Mucosa of descending colon (tissue), 3 donors: ENCODE results near the gene ARHGAP10. TPM values are rescaled to one million over a fixed set of nuclear protein-coding genes. Genes with fewer than 3 reads are reported as not detected.
A peak's percentile ranks its signal among the peaks of the same experiment; 100 is the strongest.

Experiments used
- ATAC-seq: fragments of 200-7000 bp; cut with Tn5 transposase; one replicate; pipeline ENCODE4 v1.9.1; 2020; ENCODE audit warnings: mild to moderate bottlenecking, moderate library complexity
- DNase-seq, 3 donors: peaks; one replicate each; pipeline ENCODE4 v3.0.0-alpha.2; 2020
- H3K36me3 ChIP-seq: fragments of 200-600 bp; one replicate; pipeline ENCODE4 v1.8.0; 2021; ENCODE audit warnings: low read depth, mild to moderate bottlenecking
- H3K4me1 ChIP-seq: fragments of 200-600 bp; one replicate; pipeline ENCODE4 v1.8.0; 2021; ENCODE audit warnings: low read depth, mild to moderate bottlenecking
- H3K4me3 ChIP-seq: fragments of 200-600 bp; one replicate; pipeline ENCODE4 v1.8.0; 2021; ENCODE audit warnings: mild to moderate bottlenecking
- H3K9me3 ChIP-seq: fragments of 200-600 bp; one replicate; pipeline ENCODE4 v1.8.0; 2021; ENCODE audit warnings: mild to moderate bottlenecking
- CTCF ChIP-seq: fragments of 200-600 bp; IDR thresholded peaks from one replicate; pipeline ENCODE4 v1.8.0; 2022; ENCODE audit warnings: antibody characterized with exemption, mild to moderate bottlenecking
- intact Hi-C, 2 donors: fragments of 100-400 bp; cut with DNase I in 1 of 2; cut with micrococcal nuclease in 1 of 2; formaldehyde crosslinking; loops; one replicate each; pipeline versions ENCODE4 v1.11.0 to v1.11.1; 2022; cut with DNase I, micrococcal nuclease
- total RNA-seq, 3 donors: library from RNA; stranded (reverse); fragmentation: NEBNext Ultra II Directional in 2 of 3; extraction: Animal tissue kit (Norgen Biotek cat#: 25700) in 2 of 3; gene quantifications; one replicate each; pipeline versions ENCODE4 v1.2.1 to v1.2.4, GENCODE V29; 2021 to 2023
- donor health status: DM: no; HTN: no; CAD: no; lungs with moderate emphysema.
- donor health status: DM: no; HTN: no; CAD: no.
- donor health status: DM: no; HTN: yes; CAD: no.

The ARHGAP10 gene
- total RNA-seq, 3 donors from 2014 or later: 3.0 to 66.6 (median 8.1) TPM

- DNase-seq (no peak), ATAC-seq (no peak)
- Histone ChIP-seq H3K4me1 (peaks cover 5% of the 10 kb centered on the region), H3K36me3 (no peaks in the 10 kb centered on the region), H3K9me3 (no peaks in the 10 kb centered on the region), H3K4me3 (no peak overlapping the region)
- intact Hi-C loops: no loop called here
- TF ChIP-seq CTCF: no peak
These were observed 321.6 kb downstream of the ARHGAP10 start for GRCh38 chr4:148053298-148054003.

- peak in 1 of 3 donors; percentile 41 for DNase-seq
These were observed 322.4 kb downstream of the ARHGAP10 start for GRCh38 chr4:148054275-148054674.

GRCh38 chr4:148055844-148056243 lies 324.0 kb downstream of the ARHGAP10 start:
- peaks cover 5% of the 10 kb centered on the region for H3K4me1 ChIP-seq
- H3K4me3 ChIP-seq: no peak overlapping the region
- no peaks in the 10 kb centered on the region for H3K36me3 ChIP-seq
- intact Hi-C loops: no loop called here
- TF ChIP-seq CTCF: no peak
- no peaks in the 10 kb centered on the region for H3K9me3 ChIP-seq
- DNase-seq (no peak), ATAC-seq (no peak)

More at GRCh38 chr4:148054275-148054674, 322.4 kb downstream of the ARHGAP10 start:
- ATAC-seq: peak; percentile 70
- Histone ChIP-seq H3K4me1 (peaks cover 5% of the 10 kb centered on the region), H3K9me3 (no peaks in the 10 kb centered on the region), H3K4me3 (no peak overlapping the region), H3K36me3 (no peaks in the 10 kb centered on the region)
- TF ChIP-seq CTCF: no peak
- intact Hi-C loops: no loop called here

- DNase-seq: peak in 2 of 3 donors; percentile 50 to 67
- peaks cover 5% of the 10 kb centered on the region for H3K4me1 ChIP-seq
- H3K36me3 ChIP-seq: no peaks in the 10 kb centered on the region
- no peak overlapping the region for H3K4me3 ChIP-seq
- intact Hi-C loops: no loop called here
- TF ChIP-seq CTCF: no peak
- peak; percentile 62 for ATAC-seq
- no peaks in the 10 kb centered on the region for H3K9me3 ChIP-seq
These were observed 325.0 kb downstream of the ARHGAP10 start for GRCh38 chr4:148056879-148057278.

- Histone ChIP-seq H3K36me3 (no peaks in the 10 kb centered on the region), H3K4me1 (peaks cover 5% of the 10 kb centered on the region), H3K9me3 (no peaks in the 10 kb centered on the region), H3K4me3 (no peak overlapping the region)
- TF ChIP-seq CTCF: no peak
- intact Hi-C loops: no loop called here
- no peak for ATAC-seq
- DNase-seq: no peak
These were observed 325.6 kb downstream of the ARHGAP10 start for GRCh38 chr4:148057516-148057915.
